Tibial nerve (tissue), 4 donors: ENCODE results near the gene FCN3. TPM values are rescaled to one million over a fixed set of nuclear protein-coding genes. Genes with fewer than 3 reads are reported as not detected.

Source experiments
- DNase-seq, 2 donors: peaks; one replicate each; pipeline ENCODE4 v3.0.0-alpha.2; 2019; ENCODE audit warnings: low spot score in 2 of 2
- H3K27ac ChIP-seq, 4 donors: fragments of 200-600 bp; sonication (generic) in 3 of 4; one replicate each; pipeline ENCODE4 v1.5.1; 2017 to 2019; ENCODE audit warnings: mild to moderate bottlenecking in 1 of 4
- H3K27me3 ChIP-seq, 2 donors: fragments of 200-600 bp; sonication (generic) in 1 of 2; one replicate each; pipeline versions ENCODE4 v1.5.1 to v1.6.0; 2017 to 2019
- H3K36me3 ChIP-seq, 3 donors: fragments of 200-600 bp; sonication (generic); one replicate each; pipeline ENCODE4 v1.5.1; 2018 to 2019
- H3K4me1 ChIP-seq, 4 donors: fragments of 200-600 bp; sonication (generic) in 3 of 4; one replicate each; pipeline ENCODE4 v1.5.1; 2017 to 2019
- H3K4me3 ChIP-seq, 4 donors: fragments of 200-600 bp; sonication (generic) in 3 of 4; one replicate each; pipeline ENCODE4 v1.5.1; 2017 to 2019; ENCODE audit warnings: mild to moderate bottlenecking in 1 of 4, moderate library complexity in 1 of 4
- H3K9me3 ChIP-seq, 4 donors: fragments of 200-600 bp; sonication (generic) in 3 of 4; one replicate each; pipeline ENCODE4 v1.5.1; 2017 to 2019
- CTCF ChIP-seq, 5 experiments: fragments of 200-600 bp in 3 of 5; fragments of 450-650 bp in 2 of 5; sonication (generic) in 3 of 5; IDR thresholded peaks; one replicate each; pipeline ENCODE4 v1.5.1; 2016 to 2019; ENCODE audit warnings: antibody characterized with exemption in 5 of 5, mild to moderate bottlenecking in 3 of 5, moderate library complexity in 2 of 5
- EP300 ChIP-seq, 2 donors: sonication (generic); formaldehyde crosslinking; IDR thresholded peaks; one replicate each; pipeline ENCODE4 v1.6.1; 2017; ENCODE audit warnings: antibody characterized with exemption in 2 of 2, mild to moderate bottlenecking in 1 of 2
- POLR2A ChIP-seq, 2 donors: fragments of 450-650 bp; IDR thresholded peaks; one replicate each; pipeline ENCODE4 v1.6.1; 2017; ENCODE audit warnings: antibody characterized with exemption in 2 of 2, mild to moderate bottlenecking in 2 of 2, moderate library complexity in 2 of 2
- WGBS, 2 donors: methylation state at CpG; one replicate each; pipeline ENCODE4 v1.1.5; 2018; 5-methylcytosine and 5-hydroxymethylcytosine counted together
- total RNA-seq, 4 donors: library from RNA; depleted of rRNA; stranded (reverse); fragments of >200 nt; gene quantifications; one replicate each; pipeline ENCODE4 v1.1.0, GENCODE V29; 2016

Gene FCN3
- total RNA-seq, 4 donors from 2014 or later = 2.5 to 8.7 (median 3.7) TPM; not detected in 1

- H3K36me3 ChIP-seq = peaks cover 5 to 85% (median 18%) of the 10 kb centered on the region in 3 donors
Measured at GRCh38 chr1:27335506-27336422, 38.9 kb downstream of the FCN3 start.

GRCh38 chr1:27333717-27334279 lies 40.8 kb downstream of the FCN3 start:
- 83 to 85% methylated on average over 15 to 16 of the region's 17 CpGs for WGBS, 2 donors
- H3K4me1 ChIP-seq = peaks cover 0 to 4% (median 0%) of the 10 kb centered on the region in 4 donors
- no peaks in the 10 kb centered on the region for H3K9me3 ChIP-seq
- no peaks in the 10 kb centered on the region for H3K27me3 ChIP-seq
- peaks cover 5 to 91% (median 18%) of the 10 kb centered on the region in 3 donors for H3K36me3 ChIP-seq
- no peak for DNase-seq
- H3K4me3 ChIP-seq = no peak overlapping the region
- TF ChIP-seq EP300 (IDR thresholded peaks at IDR 0.05) = no peak
- no peak overlapping the region for H3K27ac ChIP-seq

More at GRCh38 chr1:27335506-27336422, 38.9 kb downstream of the FCN3 start:
- H3K27me3 ChIP-seq = no peaks in the 10 kb centered on the region
- 86 to 89% methylated on average over 14 to 16 of the region's 17 CpGs for WGBS, 2 donors
- TF ChIP-seq POLR2A (IDR thresholded peaks at IDR 0.05) (no peak), CTCF (IDR thresholded peaks at IDR 0.05) (no peak), EP300 (IDR thresholded peaks at IDR 0.05) (no peak)
- no peak overlapping the region for H3K27ac ChIP-seq
- no peak overlapping the region for H3K4me3 ChIP-seq
- H3K4me1 ChIP-seq = no peaks in the 10 kb centered on the region
- no peak for DNase-seq
- H3K9me3 ChIP-seq = no peaks in the 10 kb centered on the region

GRCh38 chr1:27332536-27333281 lies 41.9 kb downstream of the FCN3 start:
- H3K27me3 ChIP-seq = no peaks in the 10 kb centered on the region
- TF ChIP-seq CTCF (IDR thresholded peaks at IDR 0.05) = peak; percentile 69 to 82 (median 76)
- TF ChIP-seq EP300 (IDR thresholded peaks at IDR 0.05) = no peak
- no peak for DNase-seq
- H3K36me3 ChIP-seq = peaks cover 5 to 84% (median 18%) of the 10 kb centered on the region in 3 donors
- no peak overlapping the region for H3K27ac ChIP-seq
- WGBS, 2 donors = 52 to 63% methylated on average over 10 to 11 of the region's 11 CpGs
- H3K4me1 ChIP-seq = peaks cover 0 to 15% (median 0%) of the 10 kb centered on the region in 4 donors
- H3K4me3 ChIP-seq = no peak overlapping the region
- no peaks in the 10 kb centered on the region for H3K9me3 ChIP-seq

- 86 to 94% methylated on average over 5 of the region's 5 CpGs for WGBS, 2 donors
Measured at GRCh38 chr1:27331922-27332321, 42.7 kb downstream of the FCN3 start.

More at GRCh38 chr1:27331922-27332321, 42.7 kb downstream of the FCN3 start:
- H3K9me3 ChIP-seq = no peaks in the 10 kb centered on the region
- H3K27ac ChIP-seq = no peak overlapping the region
- TF ChIP-seq CTCF (IDR thresholded peaks at IDR 0.05) (no peak), EP300 (IDR thresholded peaks at IDR 0.05) (no peak), POLR2A (IDR thresholded peaks at IDR 0.05) (no peak)
- H3K4me3 ChIP-seq = no peak overlapping the region
- no peaks in the 10 kb centered on the region for H3K27me3 ChIP-seq
- peaks cover 5 to 80% (median 18%) of the 10 kb centered on the region in 3 donors for H3K36me3 ChIP-seq
- peaks cover 0 to 23% (median 5%) of the 10 kb centered on the region in 4 donors for H3K4me1 ChIP-seq
- DNase-seq = no peak
